Embryonic facial prominence (tissue), 1 donor: Measurements from ENCODE around the gene KRT75.

Experiments used
- DNase-seq: peaks from one replicate; pipeline ENCODE4 v3.0.0-alpha.2; 2016; ENCODE audit errors: extremely low spot score

KRT75 gene

DNA sequence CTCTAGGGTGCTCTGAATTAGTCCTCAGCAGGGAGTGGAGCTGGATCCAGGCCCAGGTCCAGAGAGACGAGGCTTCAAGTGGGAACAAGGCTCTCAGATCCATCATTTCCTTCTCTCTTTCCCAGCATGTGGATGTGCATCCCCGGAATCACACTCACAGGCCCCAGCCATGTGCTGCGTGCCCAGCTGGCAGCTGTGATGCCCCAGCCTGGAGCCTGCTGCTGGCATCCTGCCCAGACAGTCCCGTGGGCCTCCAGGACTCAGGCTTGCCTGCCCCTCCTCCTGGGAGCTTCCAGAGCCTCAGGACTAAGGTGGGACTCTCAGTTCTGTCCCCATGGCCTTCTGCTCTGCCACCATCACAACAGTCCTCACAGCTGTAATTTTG, 42.6 kb downstream of the KRT75 start:
- no peak for DNase-seq

DNA sequence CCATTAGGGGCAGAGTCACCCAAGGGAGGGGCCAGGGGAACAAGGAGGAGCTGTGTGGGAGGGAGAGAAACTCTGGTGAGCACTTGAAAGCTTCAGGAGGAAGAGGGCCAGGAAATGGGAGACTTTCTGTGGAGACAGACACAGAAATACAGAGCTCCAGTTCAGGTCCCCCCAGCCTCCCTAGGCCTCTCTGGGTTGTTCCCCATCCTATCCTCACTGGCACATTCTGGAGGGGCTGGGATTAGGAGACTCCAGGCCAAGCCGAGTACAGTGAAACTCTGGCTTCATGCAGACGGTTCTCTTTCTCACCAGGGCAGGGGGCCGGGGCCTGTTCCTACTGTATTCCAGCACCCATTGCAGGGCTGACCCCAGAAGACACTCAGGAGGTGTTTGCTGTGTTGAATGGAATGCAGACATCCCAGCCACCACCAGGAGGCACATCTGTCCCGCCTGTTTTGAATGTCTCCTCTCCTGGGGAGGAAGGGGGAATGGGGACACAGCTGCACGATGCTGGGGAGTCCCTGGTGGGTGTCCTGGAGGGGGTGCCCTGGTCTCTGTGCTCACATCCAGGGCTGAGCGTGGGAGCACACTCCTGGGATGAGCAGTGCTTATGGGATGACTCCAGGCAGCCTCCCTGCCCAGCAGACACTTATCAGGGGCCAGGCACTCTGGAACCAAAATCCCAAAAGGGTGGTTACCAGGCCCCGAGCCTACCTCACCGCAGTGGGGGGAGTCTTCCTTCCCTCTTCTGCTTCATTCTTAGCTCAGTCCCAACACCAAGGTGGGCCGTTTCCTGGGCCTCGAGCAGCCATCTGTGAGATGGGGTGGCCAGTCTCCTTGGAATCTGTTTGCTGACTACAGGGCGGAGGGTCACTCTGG, 43.2 kb downstream of the KRT75 start:
- DNase-seq: no peak

DNA sequence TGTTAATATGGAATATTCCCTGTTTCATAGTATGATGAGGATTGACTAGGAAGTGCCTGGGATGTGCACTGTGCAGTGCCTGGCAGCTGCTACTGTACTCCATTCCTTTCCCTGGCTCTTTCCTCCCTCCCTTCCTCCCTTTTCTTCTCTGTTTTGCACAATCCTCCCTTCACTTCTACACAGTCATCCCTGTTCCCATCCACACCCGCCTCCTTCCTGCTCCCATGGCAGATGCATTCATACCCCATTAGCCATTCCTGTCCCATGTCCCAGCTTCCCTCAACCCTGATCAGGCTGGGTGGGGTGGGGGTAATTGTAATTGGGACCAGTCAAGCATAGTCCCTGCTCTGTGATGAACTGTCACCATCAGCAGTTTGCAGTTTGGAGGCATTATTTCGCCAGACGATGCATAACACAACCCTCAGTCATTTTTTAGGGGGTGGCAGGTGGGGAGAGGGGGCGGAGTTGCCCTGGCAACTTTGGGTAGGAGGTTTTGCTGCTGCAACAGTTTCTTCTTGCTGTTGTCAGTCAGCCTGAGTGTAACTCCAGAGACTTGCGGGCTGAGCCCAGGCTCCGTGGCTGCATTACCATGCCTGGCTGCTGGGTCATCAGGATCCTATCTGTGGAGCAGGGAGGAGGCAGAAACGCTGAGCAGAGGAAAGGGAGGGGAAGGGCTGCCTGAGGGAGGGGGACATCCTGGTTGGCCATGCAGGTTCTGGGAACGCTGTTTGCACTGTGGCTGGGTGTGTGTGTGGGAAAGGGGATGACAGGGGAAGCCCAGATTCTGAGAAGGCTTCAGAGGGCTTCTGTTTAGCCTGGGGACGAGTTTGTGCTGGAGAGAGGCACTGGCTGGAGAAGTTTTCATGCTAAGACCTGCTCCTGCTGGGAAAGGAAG, 44.6 kb downstream of the KRT75 start:
- no peak for DNase-seq

DNA sequence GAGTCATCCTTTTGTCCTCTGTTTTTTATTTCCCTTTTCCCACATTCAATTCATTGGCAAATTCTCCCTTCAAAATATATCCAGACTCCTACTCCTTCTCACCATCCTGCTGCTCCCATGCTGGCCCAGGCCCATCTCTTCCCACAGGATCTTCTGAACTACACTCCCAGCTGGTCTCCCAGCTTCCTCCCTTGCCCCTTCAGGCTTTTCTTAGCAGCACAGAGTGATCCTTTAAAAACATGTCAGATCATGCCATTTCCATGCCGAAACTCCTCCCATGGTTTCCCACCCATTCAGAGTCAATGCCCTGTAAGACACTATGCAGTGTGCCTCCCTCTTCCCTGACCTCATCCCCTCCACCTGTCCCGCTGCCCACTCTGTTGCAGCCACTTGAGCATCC, 46.3 kb downstream of the KRT75 start:
- no peak for DNase-seq

DNA sequence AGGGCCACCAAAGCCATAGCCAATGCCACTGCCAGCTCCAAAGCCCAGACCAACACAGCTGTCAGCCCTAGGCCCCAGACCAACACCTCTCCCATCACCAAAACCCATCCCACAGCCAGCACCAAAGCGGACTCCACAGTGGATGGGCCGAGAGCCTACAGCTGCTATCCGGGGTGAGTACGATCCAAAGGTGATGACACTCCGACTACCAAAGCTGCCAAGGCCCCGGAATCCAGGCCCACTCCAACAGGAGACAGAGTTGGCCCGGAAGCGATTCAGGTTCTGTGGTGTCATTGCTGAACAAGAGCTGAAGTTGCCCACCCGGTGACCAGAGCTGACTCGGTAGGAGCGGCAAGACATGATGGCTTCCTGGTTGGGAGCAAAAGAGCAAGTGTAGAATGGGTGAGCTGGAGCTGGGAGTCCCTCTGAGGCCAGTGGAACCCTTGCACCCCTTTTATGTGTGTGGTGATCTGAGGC, 48.9 kb downstream of the KRT75 start, which contains the start of gene KRT84:
KRT84 (minus strand) TSS at position 427 of the 477 bp plus-strand sequence; CDS start at position 360, 67 bp downstream.
- DNase-seq: no peak

DNA sequence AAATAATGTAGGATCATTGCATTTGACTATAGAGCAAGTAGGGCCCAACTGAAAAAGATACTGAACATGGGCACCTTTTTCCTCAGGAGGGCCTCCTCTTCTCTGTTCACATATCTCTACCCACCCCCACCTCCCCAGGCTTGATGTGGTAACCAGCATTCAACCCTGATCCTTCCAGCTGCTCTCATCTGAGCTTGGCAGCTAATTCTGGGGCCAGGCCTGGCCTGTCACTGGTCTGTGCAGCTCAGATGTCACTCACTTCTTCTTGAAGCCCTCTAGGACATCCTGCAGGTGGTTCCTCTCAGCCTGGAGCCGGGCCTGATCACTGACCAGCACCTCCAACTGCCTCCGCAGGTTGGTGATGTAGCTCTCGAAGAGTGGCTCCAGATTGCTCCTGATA, 50.8 kb downstream of the KRT75 start:
- no peak for DNase-seq

DNA sequence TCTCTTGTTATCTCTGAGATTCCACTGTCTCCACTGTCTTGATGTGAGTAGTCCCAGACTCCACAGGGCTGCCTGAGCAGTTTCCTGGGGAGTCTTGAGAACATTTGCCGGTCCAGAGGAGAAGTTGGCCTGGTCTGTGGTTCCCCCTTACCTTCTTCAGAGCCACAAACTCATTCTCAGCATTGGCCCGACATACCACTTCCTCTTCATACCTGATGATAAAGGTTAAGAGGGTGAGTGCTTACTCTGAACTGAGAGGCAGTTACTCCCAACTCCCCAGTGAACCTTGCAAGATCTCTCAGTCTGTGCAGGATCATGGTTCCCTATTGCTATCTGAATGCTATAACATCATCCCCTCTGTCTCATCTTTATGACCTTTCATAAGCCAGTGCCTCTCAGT, 51.3 kb downstream of the KRT75 start:
- DNase-seq: no peak

DNA sequence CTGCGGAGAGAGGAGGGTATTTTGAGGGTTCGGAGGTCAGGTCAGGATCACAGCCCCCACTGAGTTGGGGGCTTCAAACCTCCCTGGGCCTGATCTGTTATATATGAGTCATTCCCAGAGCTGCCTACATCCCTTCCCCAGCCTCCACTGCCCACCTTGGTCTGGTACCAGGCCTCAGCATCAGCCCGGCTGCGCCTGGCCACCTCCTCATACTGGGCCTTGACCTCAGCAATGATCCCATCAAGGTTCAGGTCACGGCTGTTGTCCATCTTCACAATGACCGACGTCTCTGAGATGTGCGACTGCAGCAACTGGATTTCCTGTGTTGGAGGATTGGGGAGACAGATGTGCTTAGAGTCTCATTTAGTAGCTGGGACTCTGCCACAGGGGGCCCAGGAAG, 53.0 kb downstream of the KRT75 start:
- DNase-seq: no peak

DNA sequence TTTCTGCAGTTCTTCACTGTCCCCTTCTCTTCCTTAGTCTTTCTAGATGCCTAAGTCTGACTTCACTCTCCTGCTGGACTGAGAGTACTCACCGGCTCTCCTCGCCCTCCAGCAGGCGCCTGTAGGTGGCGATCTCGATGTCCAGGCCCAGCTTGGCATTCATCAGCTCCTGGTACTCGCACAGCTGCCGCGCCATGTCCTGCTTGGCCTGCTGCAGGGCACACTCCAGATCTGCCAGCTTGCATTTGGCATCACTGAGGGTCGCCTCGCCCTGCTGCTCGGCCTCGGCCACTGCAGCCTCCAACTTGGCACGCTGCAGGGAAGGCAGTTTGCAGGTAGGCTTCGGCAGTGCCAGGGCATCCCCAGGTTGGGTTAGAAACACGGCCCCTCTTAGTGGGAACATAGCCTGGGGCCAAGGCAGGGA, 53.9 kb downstream of the KRT75 start:
- DNase-seq: no peak

DNA sequence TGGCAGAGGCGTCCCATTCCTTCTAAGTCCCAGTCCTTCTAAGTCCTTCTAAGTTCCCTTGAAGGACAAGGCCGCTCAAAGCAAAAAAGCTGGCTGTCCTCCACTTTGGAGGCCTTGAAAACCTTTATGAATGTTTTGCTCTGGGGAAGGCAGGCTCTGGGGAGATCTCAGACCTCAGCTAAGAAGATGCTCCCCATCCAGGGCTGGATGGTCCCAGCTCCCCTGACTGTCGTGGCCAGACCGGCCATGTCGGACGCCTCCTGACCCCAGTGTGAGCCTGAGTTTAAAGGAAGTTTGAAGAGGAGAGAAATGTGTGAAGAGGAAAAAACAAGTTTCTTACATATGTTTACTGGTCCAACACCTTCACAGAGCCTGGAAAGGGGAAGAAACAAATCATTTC, 54.6 kb downstream of the KRT75 start:
- DNase-seq: no peak

DNA sequence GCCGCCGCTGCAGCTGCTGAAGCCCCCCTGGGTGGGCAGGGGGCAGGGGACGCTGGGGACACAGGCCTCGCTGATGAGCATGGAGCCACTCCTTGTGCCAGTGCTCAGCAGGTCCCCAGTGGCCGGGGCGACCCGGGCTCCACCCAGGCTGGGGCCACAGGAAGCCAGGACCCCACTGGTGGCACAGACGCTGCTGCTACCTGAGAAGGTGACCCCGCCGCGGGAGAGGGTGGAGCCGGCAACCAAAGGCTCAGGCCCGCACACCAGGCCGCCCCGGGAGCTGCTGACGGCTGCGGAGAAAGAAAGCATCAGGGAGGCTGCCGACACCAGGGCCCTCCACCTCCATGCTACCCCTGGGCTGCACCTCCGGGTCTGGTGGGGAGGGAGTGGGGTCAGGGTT, 56.1 kb downstream of the KRT75 start:
- DNase-seq: no peak

DNA sequence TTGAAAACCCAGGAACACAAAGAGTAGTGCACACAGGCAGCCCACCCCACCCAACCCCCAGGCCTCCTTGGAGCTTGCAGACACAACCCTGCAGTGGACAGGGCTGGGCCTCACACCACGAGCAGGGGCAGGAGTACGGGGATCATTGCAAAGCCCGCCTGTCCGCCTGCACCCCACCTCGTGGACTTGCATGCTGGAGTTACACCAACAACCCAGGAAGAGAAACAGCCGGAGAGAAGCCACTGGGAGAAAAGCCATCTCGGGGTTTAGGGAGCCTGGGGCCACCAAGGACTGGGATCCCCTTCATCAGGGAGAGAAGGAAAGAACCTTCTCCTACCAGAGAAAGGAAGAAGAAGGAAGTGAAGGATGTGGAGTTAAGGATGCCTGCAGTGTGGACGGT, 56.9 kb downstream of the KRT75 start:
- DNase-seq: no peak
